Liver (tissue), 3 donors: Measurements from ENCODE around the gene CPA2.

Experiments used
- ATF3 ChIP-seq: IDR thresholded peaks from 2 replicates; pipeline ENCODE4 v1.6.1; 2016; ENCODE audit warnings: antibody characterized with exemption
- CTCF ChIP-seq: fragments of 150-350 bp; IDR thresholded peaks from 2 replicates; pipeline ENCODE4 v1.5.1; 2017; ENCODE audit warnings: improper control_type of control experiment, low read depth, low read length; ENCODE audit not compliant: missing input control
- HNF4A ChIP-seq, 2 donors: conservative IDR thresholded peaks; 2 replicates each; pipeline ENCODE4 v1.6.1; 2016; ENCODE audit warnings: antibody characterized with exemption in 2 of 2, mild to moderate bottlenecking in 2 of 2
- JUND ChIP-seq, 2 donors: IDR thresholded peaks; 2 replicates each; pipeline ENCODE4 v1.6.1; 2016; ENCODE audit warnings: antibody characterized with exemption in 2 of 2
- RAD21 ChIP-seq, 2 donors: IDR thresholded peaks; 2 replicates each; pipeline ENCODE4 v1.6.1; 2016; ENCODE audit warnings: antibody characterized with exemption in 2 of 2, mild to moderate bottlenecking in 2 of 2
- REST ChIP-seq: IDR thresholded peaks from 2 replicates; pipeline ENCODE4 v1.6.1; 2016; ENCODE audit warnings: antibody characterized with exemption, mild to moderate bottlenecking
- TAF1 ChIP-seq: conservative IDR thresholded peaks from 2 replicates; pipeline ENCODE4 v1.6.1; 2016; ENCODE audit warnings: antibody characterized with exemption, mild to moderate bottlenecking
- YY1 ChIP-seq: IDR thresholded peaks from 2 replicates; pipeline ENCODE4 v1.6.1; 2016; ENCODE audit warnings: antibody characterized with exemption, mild to moderate bottlenecking
- ZBTB33 ChIP-seq: IDR thresholded peaks from 2 replicates; pipeline ENCODE4 v1.6.1; 2016; ENCODE audit warnings: antibody characterized with exemption
- donor health status: healthy.
- donor health status: healthy.

- TF ChIP-seq RAD21 (IDR thresholded peaks at IDR 0.05) (peak in 1 of 2 donors; percentile 15), YY1 (no peak), CTCF (no peak), HNF4A (conservative IDR thresholded peaks at IDR 0.05) (no peak), ZBTB33 (no peak), TAF1 (no peak), REST (no peak), ATF3 (no peak), JUND (IDR thresholded peaks at IDR 0.05) (no peak)
Measured at GRCh38 chr7:130314305-130314704, 47.6 kb downstream of the CPA2 start.
